A549 (cell line): ENCODE data around the gene PGA5. TPM values are rescaled to one million over a fixed set of nuclear protein-coding genes. Genes with fewer than 3 reads are reported as not detected.

ENCODE experiments used
- ATAC-seq, 2 experiments: fragments of 200-7000 bp in 1 of 2; fragments of >200 bp in 1 of 2; cut with Nextera tagmentation in 1 of 2; cut with Tn5 transposase in 1 of 2; 3 replicates each; pipeline versions ENCODE4 v1.8.0 to v1.9.1; 2018 to 2020; ENCODE audit warnings: mild to moderate bottlenecking in 1 of 2, moderate library complexity in 1 of 2
- CTCF ChIA-PET: fragments of 300-600 bp; sonication (Branson Sonifier 250); formaldehyde crosslinking; extraction: SDS; loops from one replicate; lab custom pipeline; 2021; ENCODE audit warnings: antibody characterized with exemption, inconsistent platforms; lab: Yijun Ruan, JAX
- POLR2A ChIA-PET: fragments of 350-600 bp; formaldehyde crosslinking; extraction: SDS; loops from one replicate; lab custom pipeline; 2021; ENCODE audit warnings: antibody characterized with exemption, inconsistent platforms; lab: Yijun Ruan, JAX
- DNase-seq, 2 experiments: peaks; one replicate each; pipeline versions ENCODE4 v3.0.0 to v3.0.0-alpha.2; 2011 to 2016; ENCODE audit warnings: low read depth in 1 of 2, low spot score in 1 of 2
- FAIRE-seq: peaks from 2 replicates; lab custom pipeline; 2011; peaks lifted over from hg19 to GRCh38; lab: Jason Lieb, UNC
- H3K27ac ChIP-seq, 2 experiments: fragments of >200 bp; sonication (Bioruptor Twin); formaldehyde crosslinking; 3 replicates each; pipeline ENCODE4 v1.5.1; 2016 to 2017
- H3K4me1 ChIP-seq: fragments of >200 bp; sonication (Bioruptor Twin); formaldehyde crosslinking; 3 replicates; pipeline ENCODE4 v1.6.1; 2016
- H3K4me2 ChIP-seq: fragments of >200 bp; sonication (Bioruptor Twin); formaldehyde crosslinking; 3 replicates; pipeline ENCODE4 v1.6.1; 2016
- H3K4me3 ChIP-seq: fragments of >200 bp; sonication (Bioruptor Twin); formaldehyde crosslinking; 3 replicates; pipeline ENCODE4 v1.5.1; 2016
- H3K9me3 ChIP-seq: fragments of >200 bp; sonication (Bioruptor Twin); formaldehyde crosslinking; 3 replicates; pipeline ENCODE4 v1.6.1; 2016
- CHD4 ChIP-seq: fragments of 200-600 bp; sonication (generic); IDR thresholded peaks from 2 replicates; pipeline ENCODE4 v1.6.1; 2016; ENCODE audit warnings: antibody characterized with exemption, mild to moderate bottlenecking, borderline replicate concordance
- E2F6 ChIP-seq: IDR thresholded peaks from 2 replicates; pipeline ENCODE4 v1.6.1; 2012; ENCODE audit warnings: low read depth, borderline replicate concordance
- GATA3 ChIP-seq: IDR thresholded peaks from 2 replicates; pipeline ENCODE4 v1.6.1; 2012; ENCODE audit warnings: borderline replicate concordance
- HDAC2 ChIP-seq: fragments of 200-600 bp; sonication (generic); IDR thresholded peaks from 2 replicates; pipeline ENCODE4 v1.6.1; 2016
- HMGXB4 ChIP-seq: fragments of 250-450 bp; sonication (Bioruptor Pico); IDR thresholded peaks from 2 replicates; pipeline ENCODE4 v1.5.0; 2021; ENCODE audit warnings: mild to moderate bottlenecking, moderate library complexity, borderline replicate concordance
- HOXB13 ChIP-seq: fragments of 250-450 bp; sonication (Bioruptor Pico); IDR thresholded peaks from 2 replicates; pipeline ENCODE4 v1.5.0; 2020; ENCODE audit warnings: low read depth, mild to moderate bottlenecking, moderate library complexity
- HOXB5 ChIP-seq: fragments of 250-450 bp; sonication (Bioruptor Pico); IDR thresholded peaks from 2 replicates; pipeline ENCODE4 v1.5.0; 2020; ENCODE audit warnings: mild to moderate bottlenecking, moderate library complexity
- JUNB ChIP-seq: fragments of >200 bp; sonication (Bioruptor Twin); formaldehyde crosslinking; IDR thresholded peaks from 2 replicates; pipeline ENCODE4 v1.6.1; 2016
- MAZ ChIP-seq: fragments of 150-350 bp; IDR thresholded peaks from 2 replicates; pipeline ENCODE4 v1.6.1; 2014; ENCODE audit warnings: antibody characterized with exemption, low read depth, low read length, borderline replicate concordance
- NFE2L2 ChIP-seq: fragments of 150-350 bp; conservative IDR thresholded peaks from 2 replicates; pipeline ENCODE4 v1.6.1; 2014; ENCODE audit warnings: low read length
- NPAS2 ChIP-seq: fragments of 250-450 bp; sonication (Bioruptor Pico); IDR thresholded peaks from 2 replicates; pipeline ENCODE4 v1.8.0; 2022; ENCODE audit warnings: mild to moderate bottlenecking, moderate library complexity, borderline replicate concordance
- PHF8 ChIP-seq: fragments of 200-600 bp; sonication (generic); IDR thresholded peaks from 2 replicates; pipeline ENCODE4 v1.6.1; 2016; ENCODE audit warnings: low read depth, mild to moderate bottlenecking, antibody characterized with exemption, moderate library complexity, borderline replicate concordance
- RARB ChIP-seq: fragments of 250-450 bp; sonication (Bioruptor Pico); IDR thresholded peaks from 2 replicates; pipeline ENCODE4 v1.8.0; 2021; ENCODE audit warnings: mild to moderate bottlenecking, moderate library complexity
- RCOR1 ChIP-seq: fragments of 150-350 bp; IDR thresholded peaks from 2 replicates; pipeline ENCODE4 v1.6.1; 2014; ENCODE audit warnings: antibody characterized with exemption, low read length, low read depth
- SMC3 ChIP-seq: fragments of >200 bp; sonication (Bioruptor Twin); formaldehyde crosslinking; IDR thresholded peaks from 3 replicates; pipeline ENCODE4 v1.6.1; 2018; ENCODE audit warnings: inconsistent platforms
- SREBF2 ChIP-seq: fragments of 450-650 bp; IDR thresholded peaks from 2 replicates; pipeline ENCODE4 v1.6.1; 2014; ENCODE audit warnings: mild to moderate bottlenecking, moderate library complexity
- ZSCAN20 ChIP-seq: fragments of 250-450 bp; sonication (Bioruptor Pico); IDR thresholded peaks from 2 replicates; pipeline ENCODE4 v1.8.0; 2022; ENCODE audit warnings: mild to moderate bottlenecking, moderate library complexity
- WGBS: methylation state at CpG from one replicate; pipeline ENCODE4 v1.1.6; 2017; ENCODE audit errors: missing lambda C conversion rate; 5-methylcytosine and 5-hydroxymethylcytosine counted together
- polyA plus RNA-seq, 4 experiments: library from polyadenylated mRNA; depleted of rRNA in 3 of 4; stranded (reverse); fragments of >200 nt; fragmentation: RNase III in 1 of 4; extraction: RNeasy Plus Mini Kit Qiagen cat#74134 plus additional on column Dnase treatment in 1 of 4; gene quantifications; 2 replicates in 3 of 4; 3 replicates in 1 of 4; pipeline ENCODE4 v1.2.3, GENCODE V29; 2011 to 2017

The PGA5 gene
- polyA plus RNA-seq, 2 of the 4 experiments (the other 2 are of a cell fraction) = not detected

GRCh38 chr11:61278001-61278470 lies 37.1 kb downstream of the PGA5 start (continued):
- TF ChIP-seq CHD4 (no peak), HOXB13 (no peak), GATA3 (no peak), RARB (CRISPR knock-in tag) (no peak), ZSCAN20 (CRISPR knock-in tag) (no peak), JUNB (no peak)

- Histone ChIP-seq H3K4me2 (no peak overlapping the region), H3K27ac (no peak overlapping the region), H3K4me3 (no peak overlapping the region), H3K4me1 (peaks cover 3% of the 10 kb centered on the region; the same call in 1 of the 3 replicates), H3K9me3 (no peaks in the 10 kb centered on the region)
- TF ChIP-seq PHF8 = no peak
- TF ChIP-seq E2F6 = no peak
- DNase-seq = no peak
- ChIA-PET CTCF (interaction anchor here (0.8 to 3.8 kb wide), 4 partner anchors 11 to 237 kb away, joined by 3 to 17 read pairs (median 3); partner anchors contain the start of gene VWCE), POLR2A (interaction anchor here (0.6 kb wide), 1 partner anchor 102 kb away, joined by 4 read pairs; no protein-coding TSS in a partner anchor)
- no peak for ATAC-seq
- no peak for FAIRE-seq
- whole genome bisulfite sequencing = 60% methylated on average over 12 of the region's 12 CpGs
Observed at GRCh38 chr11:61279934-61280659, 39.1 kb downstream of the PGA5 start.

GRCh38 chr11:61280883-61281580 lies 40.1 kb downstream of the PGA5 start:
- ATAC-seq (peak; percentile 14 to 29; a peak in 3 of 6 replicates), FAIRE-seq (no peak), DNase-seq (no peak)
- WGBS = 55% methylated on average over 19 of the region's 20 CpGs
- CTCF ChIA-PET = interaction anchor here (0.8 to 3.8 kb wide), 6 partner anchors 12 to 236 kb away, joined by 3 to 17 read pairs (median 3); partner anchors contain the start of gene VWCE
- POLR2A ChIA-PET = interaction anchor here (0.9 kb wide), 1 partner anchor 13 kb away, joined by 4 read pairs; no protein-coding TSS in a partner anchor
- TF ChIP-seq PHF8 = no peak
- TF ChIP-seq SREBF2 = no peak
- TF ChIP-seq HDAC2 = no peak
- TF ChIP-seq SMC3 = no peak
- TF ChIP-seq NPAS2 = no peak
- TF ChIP-seq NFE2L2 = no peak
- TF ChIP-seq HMGXB4 (CRISPR knock-in tag) = no peak
- TF ChIP-seq RCOR1 = no peak
- no peak for TF ChIP-seq MAZ
- TF ChIP-seq HOXB5 (CRISPR knock-in tag) = no peak
- Histone ChIP-seq H3K4me3 (peak overlapping the region; percentile 41; the same call in 2 of the 3 replicates), H3K9me3 (no peaks in the 10 kb centered on the region), H3K4me1 (peaks cover 3% of the 10 kb centered on the region; the same call in 1 of the 3 replicates), H3K4me2 (peak overlapping the region; percentile 89), H3K27ac (no peak overlapping the region)
